ENCODE measurements around the gene ECHS1. TPM values are rescaled to one million over a fixed set of nuclear protein-coding genes. Genes with fewer than 3 reads are reported as not detected.

The ECHS1 gene
- total RNA-seq, 4 donors from 2014 or later: 106 to 317 (median 123) TPM

DNA sequence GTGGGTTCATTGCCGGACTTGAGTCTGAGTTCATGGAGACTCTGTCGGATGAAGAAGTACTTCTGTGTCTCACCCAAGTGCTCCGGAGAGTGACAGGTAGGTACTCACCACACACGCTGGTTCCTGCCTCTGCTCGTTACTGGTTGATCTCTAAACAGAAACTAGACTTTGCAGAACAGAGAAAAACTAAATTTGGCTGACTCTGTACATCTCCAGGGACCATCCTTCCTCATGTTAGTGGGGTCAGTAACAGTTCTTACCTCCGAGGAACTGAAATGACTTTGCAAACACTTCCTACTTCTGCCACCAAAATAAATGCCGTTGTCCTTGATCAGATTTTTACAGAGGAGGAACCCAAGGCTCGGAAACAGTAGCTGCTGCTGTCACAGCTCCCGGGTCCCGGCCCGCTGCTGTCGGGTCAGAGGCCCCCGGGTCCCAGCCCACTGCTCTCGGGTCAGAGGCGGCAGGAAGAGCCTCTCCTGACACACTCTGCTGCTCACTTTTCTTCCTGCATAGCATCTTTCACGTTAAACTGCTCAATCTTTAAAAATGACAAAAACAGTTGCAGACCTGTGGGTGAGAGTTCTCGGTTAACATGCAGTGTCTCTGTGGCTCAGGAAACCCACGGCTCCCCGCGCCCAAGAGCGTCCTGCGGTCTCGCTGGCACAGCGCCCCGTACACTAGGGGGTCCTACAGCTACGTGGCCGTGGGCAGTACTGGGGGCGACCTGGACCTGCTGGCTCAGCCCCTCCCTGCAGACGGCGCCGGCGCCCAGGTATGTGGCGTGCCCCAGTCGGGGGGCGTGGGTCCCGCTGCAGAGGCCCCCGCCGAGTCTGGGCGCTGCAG is 16.0 kb upstream of the ECHS1 start:
- TF ChIP-seq, protein P1, sequence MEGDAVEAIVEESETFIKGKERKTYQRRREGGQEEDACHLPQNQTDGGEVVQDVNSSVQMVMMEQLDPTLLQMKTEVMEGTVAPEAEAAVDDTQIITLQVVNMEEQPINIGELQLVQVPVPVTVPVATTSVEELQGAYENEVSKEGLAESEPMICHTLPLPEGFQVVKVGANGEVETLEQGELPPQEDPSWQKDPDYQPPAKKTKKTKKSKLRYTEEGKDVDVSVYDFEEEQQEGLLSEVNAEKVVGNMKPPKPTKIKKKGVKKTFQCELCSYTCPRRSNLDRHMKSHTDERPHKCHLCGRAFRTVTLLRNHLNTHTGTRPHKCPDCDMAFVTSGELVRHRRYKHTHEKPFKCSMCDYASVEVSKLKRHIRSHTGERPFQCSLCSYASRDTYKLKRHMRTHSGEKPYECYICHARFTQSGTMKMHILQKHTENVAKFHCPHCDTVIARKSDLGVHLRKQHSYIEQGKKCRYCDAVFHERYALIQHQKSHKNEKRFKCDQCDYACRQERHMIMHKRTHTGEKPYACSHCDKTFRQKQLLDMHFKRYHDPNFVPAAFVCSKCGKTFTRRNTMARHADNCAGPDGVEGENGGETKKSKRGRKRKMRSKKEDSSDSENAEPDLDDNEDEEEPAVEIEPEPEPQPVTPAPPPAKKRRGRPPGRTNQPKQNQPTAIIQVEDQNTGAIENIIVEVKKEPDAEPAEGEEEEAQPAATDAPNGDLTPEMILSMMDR (IDR thresholded peaks at IDR 0.05; ENCODE audit: low read depth): no peak

DNA sequence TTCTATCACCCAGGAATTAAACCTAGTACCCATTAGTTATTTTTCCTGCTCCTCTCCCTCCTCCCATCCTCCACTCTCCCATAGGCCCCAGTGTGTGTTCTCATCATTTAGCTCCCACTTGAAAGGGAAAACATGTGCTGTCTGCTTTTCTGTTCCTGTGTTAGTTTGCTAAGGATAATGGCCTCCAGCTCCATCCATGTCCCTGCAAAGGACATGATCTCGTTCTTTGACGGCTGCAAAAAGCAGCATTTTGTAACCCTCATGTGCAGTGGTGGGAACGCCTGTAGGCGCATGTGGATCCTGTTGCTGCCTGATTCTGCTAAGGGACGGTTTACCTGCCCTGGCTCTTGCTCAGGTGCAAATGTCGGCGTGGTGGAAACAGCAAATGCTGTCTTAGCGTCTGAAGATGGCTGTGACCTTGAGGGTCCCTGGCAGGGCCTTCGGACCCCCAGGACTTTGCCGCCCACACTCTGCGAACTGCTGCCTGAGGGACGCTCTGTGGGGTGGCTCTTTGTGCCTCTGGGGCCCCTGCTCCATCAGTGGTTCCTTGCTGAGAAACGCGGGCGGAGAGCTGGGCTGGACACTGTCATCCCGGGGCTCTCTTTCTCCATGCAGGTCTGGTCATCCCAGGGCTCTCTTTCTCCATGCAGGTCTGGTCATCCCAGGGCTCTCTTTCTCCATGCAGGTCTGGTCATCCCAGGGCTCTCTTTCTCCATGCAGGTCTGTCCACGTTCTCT is 15.2 kb upstream of the ECHS1 start:
- TF ChIP-seq, protein P1 (IDR thresholded peaks at IDR 0.05; ENCODE audit: low read depth): no peak

DNA sequence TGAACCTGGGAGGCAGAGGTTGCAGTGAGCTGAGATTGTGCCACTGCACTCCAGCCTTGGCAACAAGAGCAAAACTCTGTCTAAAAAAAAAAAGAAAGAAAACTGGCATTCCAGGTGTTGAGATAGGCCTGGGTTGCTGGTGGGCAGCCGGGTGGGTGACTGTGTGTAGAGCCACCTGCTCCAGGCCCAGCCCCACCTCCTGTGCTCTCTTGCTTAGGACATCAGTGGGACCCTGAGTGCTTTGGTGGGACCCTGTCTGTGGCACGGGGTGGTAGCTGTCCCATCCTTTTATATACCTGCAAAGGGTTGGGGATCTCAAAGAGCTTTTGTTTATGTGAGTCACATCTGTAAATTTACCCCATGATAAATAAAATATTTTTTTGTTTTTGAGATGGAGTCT is 12.1 kb upstream of the ECHS1 start:
- TF ChIP-seq, protein P1 (IDR thresholded peaks at IDR 0.05; ENCODE audit: low read depth): no peak

DNA sequence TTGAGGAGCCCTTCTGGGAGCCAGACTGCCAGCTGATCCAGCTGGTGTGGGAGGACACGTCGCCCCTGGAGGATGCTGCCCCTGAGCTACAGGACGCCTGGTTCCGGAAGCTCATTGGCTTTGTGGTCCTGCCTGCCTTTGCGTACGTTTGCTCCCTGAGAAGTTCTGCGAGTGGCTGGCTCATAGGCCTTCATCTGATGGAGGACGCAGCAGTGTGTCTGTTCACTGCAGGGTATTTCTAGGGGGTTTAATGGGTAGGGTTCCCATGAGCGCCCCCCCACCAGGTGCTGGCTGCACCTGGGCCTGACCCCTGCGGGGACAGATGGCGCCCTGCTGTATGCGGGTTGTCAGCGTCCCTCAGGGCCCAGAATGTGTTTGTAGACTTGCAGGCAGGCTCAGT is 10.9 kb upstream of the ECHS1 start:
- TF ChIP-seq, protein P1 (IDR thresholded peaks at IDR 0.05; ENCODE audit: low read depth): no peak

DNA sequence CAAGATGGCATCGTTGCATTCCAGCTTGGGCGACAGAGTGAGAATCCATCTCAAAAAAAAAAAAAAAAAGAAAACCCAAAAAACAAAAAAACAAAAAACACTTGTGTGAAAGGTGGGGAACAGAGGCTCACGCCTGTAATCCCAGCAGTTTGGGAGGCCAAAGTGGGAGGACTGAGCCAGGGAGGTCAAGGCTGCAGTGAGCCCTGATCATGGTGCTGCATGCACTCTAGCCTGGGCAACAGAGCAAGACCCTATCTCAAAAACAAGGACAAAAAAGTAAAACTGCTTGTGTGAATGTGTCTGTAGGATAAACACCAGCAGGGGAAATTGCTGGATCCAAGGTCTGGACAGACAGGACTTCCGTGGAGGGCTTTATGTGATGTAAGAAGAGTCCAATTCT is 10.4 kb upstream of the ECHS1 start:
- TF ChIP-seq, protein P1 (IDR thresholded peaks at IDR 0.05; ENCODE audit: low read depth): no peak

DNA sequence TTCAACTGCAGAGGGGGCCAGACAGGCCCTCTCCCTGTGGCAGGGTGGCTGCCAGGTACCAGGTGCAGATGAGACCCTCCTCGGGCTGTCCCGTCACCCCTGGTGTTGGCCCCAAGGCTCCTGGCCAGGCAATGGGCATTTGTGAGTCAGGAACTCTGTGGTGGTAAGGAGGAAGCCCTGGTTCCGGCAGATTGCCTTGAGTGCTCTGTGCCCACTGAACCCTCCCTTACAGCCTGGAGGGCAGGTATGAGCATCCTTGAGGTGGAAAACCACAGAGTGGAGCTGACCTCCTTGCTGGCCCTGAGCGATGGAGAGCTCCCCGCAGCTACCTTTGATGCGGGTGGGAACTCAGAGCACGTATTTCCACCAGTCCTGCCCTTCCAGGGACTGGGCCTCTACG is 7.9 kb upstream of the ECHS1 start:
- TF ChIP-seq, protein P1 (IDR thresholded peaks at IDR 0.05; ENCODE audit: low read depth): no peak

All from subcutaneous adipose tissue (tissue), 4 donors.